Liver (tissue), 9 donors: ENCODE results near the gene SLC20A1. TPM values are rescaled to one million over a fixed set of nuclear protein-coding genes. Genes with fewer than 3 reads are reported as not detected.

Experiments
- DNase-seq: peaks from one replicate; pipeline ENCODE4 v3.0.0-alpha.2; 2017; ENCODE audit warnings: low spot score
- H3K27ac ChIP-seq, 2 donors: one replicate each; pipeline ENCODE4 v1.7.0; 2013; ENCODE audit warnings: inconsistent platforms in 2 of 2, low read length in 2 of 2, control low read depth in 1 of 2, low read depth in 1 of 2, mild to moderate bottlenecking in 1 of 2
- H3K27me3 ChIP-seq, 4 donors: one replicate each; pipeline versions ENCODE4 v1.6.1 to v1.7.0; 2013; ENCODE audit warnings: low read length in 3 of 4, inconsistent platforms in 1 of 4, mild to moderate bottlenecking in 1 of 4, moderate library complexity in 1 of 4; ENCODE audit not compliant: control insufficient read depth in 4 of 4, insufficient read depth in 4 of 4
- H3K36me3 ChIP-seq, 4 donors: one replicate each; pipeline versions ENCODE4 v1.6.1 to v1.7.0; 2013; ENCODE audit warnings: low read length in 3 of 4, mild to moderate bottlenecking in 3 of 4, low read depth in 1 of 4, moderate library complexity in 1 of 4; ENCODE audit not compliant: control insufficient read depth in 4 of 4, insufficient read depth in 3 of 4
- H3K4me1 ChIP-seq, 4 donors: one replicate each; pipeline versions ENCODE4 v1.6.1 to v1.7.0; 2013; ENCODE audit warnings: low read length in 3 of 4, mild to moderate bottlenecking in 3 of 4, moderate library complexity in 1 of 4; ENCODE audit not compliant: control insufficient read depth in 4 of 4, insufficient read depth in 4 of 4
- H3K4me3 ChIP-seq, 3 donors: one replicate each; pipeline versions ENCODE4 v1.6.1 to v1.7.0; 2013; ENCODE audit warnings: low read length in 3 of 3, control low read depth in 1 of 3, low read depth in 1 of 3, mild to moderate bottlenecking in 1 of 3
- H3K9ac ChIP-seq, 2 donors: one replicate each; pipeline ENCODE4 v1.7.0; 2013; ENCODE audit warnings: low read length in 2 of 2, mild to moderate bottlenecking in 2 of 2, moderate library complexity in 2 of 2, control low read depth in 1 of 2, low read depth in 1 of 2
- H3K9me3 ChIP-seq, 4 donors: one replicate each; pipeline versions ENCODE4 v1.6.1 to v1.7.0; 2013; ENCODE audit warnings: low read length in 3 of 4; ENCODE audit not compliant: control insufficient read depth in 4 of 4
- ATF3 ChIP-seq: IDR thresholded peaks from 2 replicates; pipeline ENCODE4 v1.6.1; 2016; ENCODE audit warnings: antibody characterized with exemption
- EGR1 ChIP-seq, 2 donors: IDR thresholded peaks; 2 replicates each; pipeline ENCODE4 v1.6.1; 2016 to 2018; ENCODE audit warnings: antibody characterized with exemption in 2 of 2, low read depth in 2 of 2
- FOXA1 ChIP-seq: IDR thresholded peaks from 2 replicates; pipeline ENCODE4 v1.6.1; 2016; ENCODE audit warnings: antibody characterized with exemption
- HNF4A ChIP-seq, 2 donors: conservative IDR thresholded peaks; 2 replicates each; pipeline ENCODE4 v1.6.1; 2016; ENCODE audit warnings: antibody characterized with exemption in 2 of 2, mild to moderate bottlenecking in 2 of 2
- HNF4G ChIP-seq: IDR thresholded peaks from 2 replicates; pipeline ENCODE4 v1.6.1; 2016; ENCODE audit warnings: antibody characterized with exemption
- JUND ChIP-seq, 2 donors: IDR thresholded peaks; 2 replicates each; pipeline ENCODE4 v1.6.1; 2016; ENCODE audit warnings: antibody characterized with exemption in 2 of 2
- MAX ChIP-seq: IDR thresholded peaks from 2 replicates; pipeline ENCODE4 v1.6.1; 2016; ENCODE audit warnings: antibody characterized with exemption
- NR2F2 ChIP-seq: IDR thresholded peaks from 2 replicates; pipeline ENCODE4 v1.6.1; 2016; ENCODE audit warnings: antibody characterized with exemption
- RAD21 ChIP-seq, 2 donors: IDR thresholded peaks; 2 replicates each; pipeline ENCODE4 v1.6.1; 2016; ENCODE audit warnings: antibody characterized with exemption in 2 of 2, mild to moderate bottlenecking in 2 of 2
- REST ChIP-seq: IDR thresholded peaks from 2 replicates; pipeline ENCODE4 v1.6.1; 2016; ENCODE audit warnings: antibody characterized with exemption, mild to moderate bottlenecking
- RXRA ChIP-seq, 2 donors: IDR thresholded peaks; 2 replicates each; pipeline ENCODE4 v1.6.1; 2017 to 2018; ENCODE audit warnings: antibody characterized with exemption in 2 of 2, mild to moderate bottlenecking in 1 of 2
- SP1 ChIP-seq: IDR thresholded peaks from 2 replicates; pipeline ENCODE4 v1.6.1; 2018; ENCODE audit warnings: antibody characterized with exemption, mild to moderate bottlenecking
- TAF1 ChIP-seq: conservative IDR thresholded peaks from 2 replicates; pipeline ENCODE4 v1.6.1; 2016; ENCODE audit warnings: antibody characterized with exemption, mild to moderate bottlenecking
- YY1 ChIP-seq: IDR thresholded peaks from 2 replicates; pipeline ENCODE4 v1.6.1; 2016; ENCODE audit warnings: antibody characterized with exemption, mild to moderate bottlenecking
- WGBS: extraction: QIAGEN DNeasy Blood & Tissue Kit; methylation state at CpG from one replicate; pipeline ENCODE4 v1.1.7; 2013; 5-methylcytosine and 5-hydroxymethylcytosine counted together
- polyA plus RNA-seq, 2 donors: library from polyadenylated mRNA; stranded (reverse) in 1 of 2; unstranded in 1 of 2; fragments of 200-250 nt in 1 of 2; fragments of >200 nt in 1 of 2; fragmentation: Nextera tagmentation in 1 of 2; extraction: Ambion mirVana in 1 of 2; gene quantifications; one replicate each; pipeline versions ENCODE4 v1.2.1 to v1.2.3, GENCODE V29; 2013 to 2015
- total RNA-seq, 2 donors: library from RNA; depleted of rRNA; stranded (reverse); fragments of >200 nt; gene quantifications; one replicate each; pipeline ENCODE4 v1.2.3, GENCODE V29; 2014
- donor health status: healthy.
- donor health status: healthy.
- donor health status: healthy.
- donor health status: healthy.
- donor health status: healthy.

Gene SLC20A1
- total and polyA plus RNA-seq, 4 donors = 15.3 to 56.9 (median 20.0) TPM

- Histone ChIP-seq H3K9ac (no peak overlapping the region), H3K27ac (no peak overlapping the region), H3K27me3 (no peaks in the 10 kb centered on the region), H3K36me3 (no peaks in the 10 kb centered on the region), H3K4me3 (no peak overlapping the region), H3K4me1 (peaks cover 0 to 5% (median 2%) of the 10 kb centered on the region in 4 donors), H3K9me3 (no peaks in the 10 kb centered on the region)
- TF ChIP-seq TAF1 = no peak
- no peak for TF ChIP-seq REST
- no peak for TF ChIP-seq FOXA1
- no peak for TF ChIP-seq ATF3
- no peak for TF ChIP-seq NR2F2
- no peak for TF ChIP-seq RXRA (IDR thresholded peaks at IDR 0.05)
- TF ChIP-seq RAD21 (IDR thresholded peaks at IDR 0.05) = no peak
- 83% methylated on average over 22 of the region's 22 CpGs for WGBS
- DNase-seq = no peak
These were observed 23.8 kb upstream of the SLC20A1 start for GRCh38 chr2:112621790-112622527.

- no peak overlapping the region for H3K4me3 ChIP-seq
- H3K27ac ChIP-seq = no peak overlapping the region
- no peak for TF ChIP-seq FOXA1
- TF ChIP-seq RXRA (IDR thresholded peaks at IDR 0.05) = peak in 1 of 2 donors; percentile 49
- TF ChIP-seq EGR1 (IDR thresholded peaks at IDR 0.05; ENCODE audit: low read depth in 2 of 2) = no peak
- TF ChIP-seq YY1 = no peak
- peak in 1 of 2 donors; percentile 57 for TF ChIP-seq JUND (IDR thresholded peaks at IDR 0.05)
- no peak for TF ChIP-seq HNF4G
- peak in 1 of 2 donors; percentile 60 for TF ChIP-seq HNF4A (conservative IDR thresholded peaks at IDR 0.05)
- peak; percentile 12 for TF ChIP-seq MAX
- no peak for TF ChIP-seq ATF3
- no peak for TF ChIP-seq RAD21 (IDR thresholded peaks at IDR 0.05)
- no peak for TF ChIP-seq SP1
- DNase-seq = no peak
- no peak overlapping the region for H3K9ac ChIP-seq
- 22% methylated on average over 3 of the region's 3 CpGs for WGBS
- no peaks in the 10 kb centered on the region for H3K27me3 ChIP-seq
- H3K4me1 ChIP-seq = peaks cover 0 to 5% (median 2%) of the 10 kb centered on the region in 4 donors
- no peaks in the 10 kb centered on the region for H3K9me3 ChIP-seq
- H3K36me3 ChIP-seq = no peaks in the 10 kb centered on the region
These were observed 23.2 kb upstream of the SLC20A1 start for GRCh38 chr2:112622528-112622849.
